22Rv1 (cell line): ENCODE results near the gene PPP1R3D.

Source experiments
- CTCF ChIP-seq: fragments of 450-650 bp; IDR thresholded peaks from 2 replicates; pipeline ENCODE4 v1.5.1; 2017; ENCODE audit warnings: mild to moderate bottlenecking
- ZFX ChIP-seq: fragments of 450-650 bp; IDR thresholded peaks from 2 replicates; pipeline ENCODE4 v1.6.1; 2017; ENCODE audit warnings: antibody characterized with exemption, borderline replicate concordance

DNA sequence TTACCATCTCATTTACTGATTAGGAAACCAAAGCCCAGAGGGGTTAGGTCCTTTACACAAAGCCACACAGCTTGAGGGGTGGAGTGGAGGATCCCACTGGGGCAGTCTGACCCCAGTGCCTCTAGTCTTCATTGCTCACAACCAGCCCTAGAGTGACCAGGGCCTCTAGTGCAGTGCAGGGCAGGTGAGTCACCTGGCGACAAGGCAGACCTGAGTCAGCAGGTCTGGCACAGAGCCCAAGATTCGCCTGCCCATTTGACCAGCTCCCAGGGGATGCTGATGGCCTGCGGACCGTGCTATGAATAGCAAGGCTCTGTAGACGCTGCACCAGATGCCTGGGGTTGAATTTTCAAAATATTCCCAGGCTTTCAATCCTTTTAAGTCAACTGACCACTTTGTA lies 48.0 kb upstream of the PPP1R3D start:
- TF ChIP-seq CTCF: no peak
- no peak for TF ChIP-seq ZFX
